ENCODE results near the gene ADAMTS18. TPM values are rescaled to one million over a fixed set of nuclear protein-coding genes. Genes with fewer than 3 reads are reported as not detected.

ADAMTS18 gene
- total RNA-seq, 2 donors from 2014 or later: not detected

GRCh38 chr16:77306075-77306474 is 128.8 kb downstream of the ADAMTS18 start:
- Mint-ChIP-seq H3K27ac (no peak overlapping the region), H3K4me1 (peaks cover 5% of the 10 kb centered on the region), H3K27me3 (peaks cover 11% of the 10 kb centered on the region), H3K4me3 (no peak overlapping the region), H3K9me3 (no peaks in the 10 kb centered on the region), H3K36me3 (ENCODE audit: low read depth) (no peaks in the 10 kb centered on the region)
- no peak for ATAC-seq (replicated peaks)

GRCh38 chr16:77304877-77305276 is 130.0 kb downstream of the ADAMTS18 start:
- Mint-ChIP-seq H3K36me3 (ENCODE audit: low read depth) (no peaks in the 10 kb centered on the region), H3K9me3 (no peaks in the 10 kb centered on the region), H3K4me3 (no peak overlapping the region), H3K27ac (no peak overlapping the region), H3K27me3 (peaks cover 8% of the 10 kb centered on the region), H3K4me1 (peaks cover 5% of the 10 kb centered on the region)
- no peak for ATAC-seq (replicated peaks)

- no peaks in the 10 kb centered on the region for H3K36me3 Mint-ChIP-seq (ENCODE audit: low read depth)
- H3K9me3 Mint-ChIP-seq: no peaks in the 10 kb centered on the region
- H3K27me3 Mint-ChIP-seq: peaks cover 12% of the 10 kb centered on the region
- H3K4me1 Mint-ChIP-seq: peaks cover 5% of the 10 kb centered on the region
- H3K27ac Mint-ChIP-seq: no peak overlapping the region
- H3K4me3 Mint-ChIP-seq: no peak overlapping the region
- ATAC-seq (replicated peaks): no peak
Observed at GRCh38 chr16:77304134-77304533, 130.7 kb downstream of the ADAMTS18 start.

DNA sequence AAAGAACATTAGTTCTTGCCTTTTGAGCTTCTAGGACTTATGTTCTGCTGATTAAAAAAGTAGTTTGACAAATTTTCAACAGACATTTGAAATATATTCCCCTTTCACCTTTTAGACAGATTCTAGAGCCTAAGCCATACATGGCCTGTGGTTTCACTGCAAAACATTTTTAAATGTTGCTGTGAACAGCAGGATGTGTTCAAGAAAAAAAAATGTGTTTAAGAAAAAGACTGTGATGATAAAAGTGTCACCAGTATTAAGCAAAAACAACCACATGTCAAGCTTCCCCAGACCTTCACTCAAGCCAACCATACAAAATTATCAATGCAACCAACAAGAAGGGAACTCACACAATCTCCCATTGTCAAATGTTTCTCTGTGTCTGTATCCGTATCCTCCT is 132.2 kb downstream of the ADAMTS18 start:
- peaks cover 4% of the 10 kb centered on the region for H3K4me1 Mint-ChIP-seq
- H3K9me3 Mint-ChIP-seq: no peaks in the 10 kb centered on the region
- no peak for ATAC-seq (replicated peaks)
- no peak overlapping the region for H3K4me3 Mint-ChIP-seq
- peaks cover 11% of the 10 kb centered on the region for H3K27me3 Mint-ChIP-seq
- H3K36me3 Mint-ChIP-seq (ENCODE audit: low read depth): no peaks in the 10 kb centered on the region
- H3K27ac Mint-ChIP-seq: no peak overlapping the region

DNA sequence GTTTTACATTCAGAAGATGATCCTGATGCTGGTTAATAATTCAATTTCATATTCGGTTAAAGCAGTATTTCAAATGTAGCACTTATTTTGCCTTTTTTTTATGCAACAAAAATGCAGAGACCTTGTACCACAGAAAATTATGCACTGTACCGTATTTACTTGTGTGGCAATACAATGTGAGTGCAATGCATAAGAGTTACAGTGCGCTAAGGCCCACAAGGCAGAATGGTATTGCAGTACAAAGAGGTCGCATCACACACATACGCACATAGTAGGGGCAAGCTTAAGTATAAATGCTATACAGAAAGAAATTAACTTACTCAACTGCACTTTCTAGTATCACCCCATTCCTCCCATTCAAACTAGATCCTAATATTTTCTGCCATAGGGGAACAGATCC is 132.6 kb downstream of the ADAMTS18 start:
- no peak overlapping the region for H3K4me3 Mint-ChIP-seq
- H3K9me3 Mint-ChIP-seq: no peaks in the 10 kb centered on the region
- H3K4me1 Mint-ChIP-seq: no peaks in the 10 kb centered on the region
- H3K27ac Mint-ChIP-seq: no peak overlapping the region
- no peaks in the 10 kb centered on the region for H3K36me3 Mint-ChIP-seq (ENCODE audit: low read depth)
- no peak for ATAC-seq (replicated peaks)
- peaks cover 8% of the 10 kb centered on the region for H3K27me3 Mint-ChIP-seq

DNA sequence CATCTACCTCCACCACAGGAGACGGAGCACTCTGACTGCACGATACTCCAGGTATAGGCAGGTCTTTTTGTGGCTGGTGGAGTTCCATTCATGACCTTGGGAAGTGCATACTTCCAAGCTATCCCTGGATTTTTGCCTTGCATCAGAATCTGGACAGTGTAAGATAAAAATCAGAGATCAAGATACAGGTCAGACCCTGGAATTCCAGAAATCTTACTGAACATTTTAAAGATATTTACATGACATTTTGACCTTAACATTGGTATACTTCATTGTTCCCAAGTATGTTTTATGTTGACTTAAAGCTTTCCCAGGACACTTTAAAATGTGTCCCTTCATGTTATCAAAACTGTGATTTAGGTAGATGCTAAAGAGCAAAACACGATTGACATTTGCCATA is 134.6 kb downstream of the ADAMTS18 start:
- Mint-ChIP-seq H3K9me3 (no peaks in the 10 kb centered on the region), H3K27me3 (peaks cover 12% of the 10 kb centered on the region), H3K36me3 (ENCODE audit: low read depth) (no peaks in the 10 kb centered on the region), H3K4me3 (no peak overlapping the region), H3K4me1 (no peaks in the 10 kb centered on the region), H3K27ac (no peak overlapping the region)
- no peak for ATAC-seq (replicated peaks)

GRCh38 chr16:77299395-77299794 is 135.4 kb downstream of the ADAMTS18 start:
- no peaks in the 10 kb centered on the region for H3K4me1 Mint-ChIP-seq
- no peak overlapping the region for H3K4me3 Mint-ChIP-seq
- peaks cover 12% of the 10 kb centered on the region for H3K27me3 Mint-ChIP-seq

DNA sequence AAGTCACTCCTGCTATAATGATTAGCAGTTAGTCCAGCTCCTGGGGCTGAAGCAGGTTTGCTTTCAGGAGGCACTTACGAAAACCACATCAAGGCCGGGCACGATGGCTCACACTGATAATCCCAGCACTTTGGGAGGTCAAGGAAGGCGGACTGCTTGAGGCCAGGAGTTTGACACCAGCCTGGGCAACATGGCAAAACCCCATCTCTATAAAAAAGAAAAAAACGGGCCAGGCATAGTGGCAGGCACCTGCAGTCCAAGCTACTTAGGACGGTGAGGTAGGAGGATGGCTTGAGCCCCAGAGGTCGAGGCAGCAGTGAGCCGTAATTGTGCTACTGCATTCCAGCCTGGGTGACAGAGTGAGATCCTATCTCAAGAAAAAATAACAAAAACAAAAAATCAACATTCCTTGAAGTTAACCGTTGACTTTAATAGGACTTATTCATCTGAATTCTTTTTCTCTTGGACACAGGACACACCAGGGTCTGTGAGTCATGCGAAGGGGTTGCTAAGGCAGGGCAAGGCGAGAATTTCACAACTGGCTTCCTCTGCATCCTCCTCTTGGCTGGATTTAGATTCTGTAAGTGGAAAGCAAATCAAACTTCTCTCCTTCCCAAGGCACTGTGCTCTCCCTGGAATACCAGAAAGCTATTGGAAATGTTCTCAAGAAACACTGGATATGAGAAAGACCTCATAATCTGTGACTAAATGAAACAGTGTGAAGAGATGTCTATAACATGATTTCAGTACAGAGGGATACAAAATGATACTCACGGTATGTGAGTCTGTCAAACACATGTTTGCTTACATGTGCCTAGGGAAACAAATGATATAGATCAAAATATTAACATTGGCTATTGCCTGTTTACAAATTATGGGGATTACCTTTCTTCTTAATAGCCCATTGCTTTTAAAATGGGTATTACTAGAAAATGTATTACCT is 136.1 kb downstream of the ADAMTS18 start:
- H3K4me3 Mint-ChIP-seq: no peak overlapping the region
- no peaks in the 10 kb centered on the region for H3K4me1 Mint-ChIP-seq
- no peaks in the 10 kb centered on the region for H3K36me3 Mint-ChIP-seq (ENCODE audit: low read depth)
- no peak for ATAC-seq (replicated peaks)
- peaks cover 12% of the 10 kb centered on the region for H3K27me3 Mint-ChIP-seq
- no peak overlapping the region for H3K27ac Mint-ChIP-seq
- no peaks in the 10 kb centered on the region for H3K9me3 Mint-ChIP-seq

More at GRCh38 chr16:77299395-77299794, 135.4 kb downstream of the ADAMTS18 start:
- ATAC-seq (replicated peaks): no peak
- Mint-ChIP-seq H3K36me3 (ENCODE audit: low read depth) (no peaks in the 10 kb centered on the region), H3K9me3 (no peaks in the 10 kb centered on the region), H3K27ac (no peak overlapping the region)

GRCh38 chr16:77297996-77298395 is 136.8 kb downstream of the ADAMTS18 start:
- Mint-ChIP-seq H3K27me3 (peaks cover 12% of the 10 kb centered on the region), H3K36me3 (ENCODE audit: low read depth) (no peaks in the 10 kb centered on the region), H3K27ac (no peak overlapping the region), H3K4me1 (no peaks in the 10 kb centered on the region), H3K9me3 (no peaks in the 10 kb centered on the region), H3K4me3 (no peak overlapping the region)
- no peak for ATAC-seq (replicated peaks)

DNA sequence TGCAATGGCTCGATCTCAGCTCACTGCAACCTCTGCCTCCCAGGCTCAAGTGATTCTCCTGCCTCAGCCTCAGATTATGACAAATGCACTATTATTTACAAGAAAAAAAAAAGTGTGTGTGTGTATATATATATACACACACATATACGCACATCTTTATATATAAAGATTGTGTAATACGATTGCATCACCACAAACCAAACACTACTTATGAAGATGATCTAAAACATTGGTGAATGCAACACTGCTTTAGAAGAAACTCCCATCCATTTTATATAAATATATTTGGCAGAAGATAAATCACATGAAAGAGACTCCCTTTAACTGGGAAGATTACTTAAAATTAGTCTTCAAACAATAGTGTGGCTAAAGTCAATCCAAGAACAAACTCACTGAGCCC is 138.9 kb downstream of the ADAMTS18 start:
- Mint-ChIP-seq H3K4me1 (no peaks in the 10 kb centered on the region), H3K9me3 (no peaks in the 10 kb centered on the region), H3K27me3 (peaks cover 8% of the 10 kb centered on the region), H3K27ac (no peak overlapping the region), H3K4me3 (no peak overlapping the region), H3K36me3 (ENCODE audit: low read depth) (no peaks in the 10 kb centered on the region)
- no peak for ATAC-seq (replicated peaks)

GRCh38 chr16:77290451-77291115 is 144.3 kb downstream of the ADAMTS18 start:
- ATAC-seq (replicated peaks): no peak
- no peak overlapping the region for H3K27ac Mint-ChIP-seq
- no peaks in the 10 kb centered on the region for H3K4me1 Mint-ChIP-seq
- no peaks in the 10 kb centered on the region for H3K36me3 Mint-ChIP-seq (ENCODE audit: low read depth)
- no peaks in the 10 kb centered on the region for H3K9me3 Mint-ChIP-seq
- no peak overlapping the region for H3K4me3 Mint-ChIP-seq
- H3K27me3 Mint-ChIP-seq: no peaks in the 10 kb centered on the region

GRCh38 chr16:77289331-77289809 is 145.5 kb downstream of the ADAMTS18 start:
- H3K27ac Mint-ChIP-seq: no peak overlapping the region
- no peaks in the 10 kb centered on the region for H3K4me1 Mint-ChIP-seq
- no peaks in the 10 kb centered on the region for H3K36me3 Mint-ChIP-seq (ENCODE audit: low read depth)
- no peaks in the 10 kb centered on the region for H3K9me3 Mint-ChIP-seq
- H3K27me3 Mint-ChIP-seq: peaks cover 4% of the 10 kb centered on the region
- no peak overlapping the region for H3K4me3 Mint-ChIP-seq
- no peak for ATAC-seq (replicated peaks)

- no peaks in the 10 kb centered on the region for H3K4me1 Mint-ChIP-seq
- H3K27me3 Mint-ChIP-seq: peaks cover 4% of the 10 kb centered on the region
- H3K4me3 Mint-ChIP-seq: no peak overlapping the region
- H3K36me3 Mint-ChIP-seq (ENCODE audit: low read depth): no peaks in the 10 kb centered on the region
- H3K27ac Mint-ChIP-seq: no peak overlapping the region
- H3K9me3 Mint-ChIP-seq: no peaks in the 10 kb centered on the region
- no peak for ATAC-seq (replicated peaks)
Observed at GRCh38 chr16:77288222-77288621, 146.6 kb downstream of the ADAMTS18 start.

DNA sequence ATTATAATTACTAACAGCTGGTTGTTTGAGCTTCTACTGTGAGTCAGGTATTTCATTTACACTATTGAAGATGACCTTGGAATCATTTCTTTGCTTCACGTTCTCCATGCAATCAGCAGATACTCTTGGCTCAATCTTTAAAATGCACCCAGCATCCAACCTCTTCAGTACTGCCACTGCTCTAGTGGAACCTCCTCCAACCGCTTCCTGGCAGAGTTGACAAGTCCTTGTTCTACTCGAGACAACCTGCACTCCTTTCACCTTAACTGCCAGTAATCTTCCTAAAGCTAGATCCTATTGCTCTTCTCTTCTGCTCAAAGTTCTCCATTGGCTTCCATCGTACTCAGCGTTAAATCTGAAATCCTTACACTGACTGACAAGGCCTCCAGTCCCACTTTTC is 149.2 kb downstream of the ADAMTS18 start:
- Mint-ChIP-seq H3K4me3 (no peak overlapping the region), H3K9me3 (no peaks in the 10 kb centered on the region), H3K4me1 (no peaks in the 10 kb centered on the region), H3K27me3 (peaks cover 5% of the 10 kb centered on the region), H3K27ac (no peak overlapping the region), H3K36me3 (ENCODE audit: low read depth) (no peaks in the 10 kb centered on the region)
- ATAC-seq (replicated peaks): no peak

DNA sequence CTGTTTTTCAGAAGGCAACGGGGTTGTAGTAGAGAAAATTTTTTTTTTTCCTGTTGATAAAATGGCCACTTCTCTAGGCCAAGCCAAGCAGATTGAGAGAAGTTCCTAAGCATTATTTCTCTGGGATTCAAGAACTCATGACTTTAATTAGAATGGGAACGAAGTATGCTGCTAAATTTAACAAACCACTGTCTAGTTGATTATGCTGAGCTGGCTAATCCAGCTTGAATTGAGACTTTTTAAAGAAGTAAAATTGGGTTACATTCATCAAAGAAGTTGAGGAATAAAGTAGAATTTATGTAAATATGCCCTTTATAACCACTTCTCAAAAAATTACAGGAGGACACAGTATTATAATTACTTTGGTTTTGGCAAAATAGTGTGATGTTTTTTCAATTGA is 152.5 kb downstream of the ADAMTS18 start:
- Mint-ChIP-seq H3K9me3 (no peaks in the 10 kb centered on the region), H3K36me3 (ENCODE audit: low read depth) (no peaks in the 10 kb centered on the region), H3K27me3 (peaks cover 7% of the 10 kb centered on the region), H3K27ac (no peak overlapping the region), H3K4me3 (no peak overlapping the region), H3K4me1 (no peaks in the 10 kb centered on the region)
- no peak for ATAC-seq (replicated peaks)
